ENCODE results near the gene TPD52L1. TPM values are rescaled to one million over a fixed set of nuclear protein-coding genes. Genes with fewer than 3 reads are reported as not detected.

Gene TPD52L1
- total RNA-seq, 2 donors from 2014 or later, result 41.4 to 51.7 TPM

- intact Hi-C loops (cut with DNase I), result no loop called here
- no peak for DNase-seq (ENCODE audit: low spot score)
Observed at GRCh38 chr6:125167579-125167978, 14.0 kb downstream of the TPD52L1 start.

GRCh38 chr6:125169058-125169457 is 15.5 kb downstream of the TPD52L1 start:
- intact Hi-C loops (cut with DNase I), result no loop called here
- DNase-seq (ENCODE audit: low spot score), result no peak

- no peak for DNase-seq (ENCODE audit: low spot score)
- intact Hi-C loops (cut with DNase I), result no loop called here
Observed at GRCh38 chr6:125169522-125169921, 15.9 kb downstream of the TPD52L1 start.

GRCh38 chr6:125170376-125170775 is 16.8 kb downstream of the TPD52L1 start:
- intact Hi-C loops (cut with DNase I), result no loop called here
- no peak for DNase-seq (ENCODE audit: low spot score)

- intact Hi-C loops (cut with DNase I), result no loop called here
- no peak for DNase-seq (ENCODE audit: low spot score)
Observed at GRCh38 chr6:125173341-125174095, 19.9 kb downstream of the TPD52L1 start.

- DNase-seq (ENCODE audit: low spot score), result no peak
- intact Hi-C loops (cut with DNase I), result no loop called here
Observed at GRCh38 chr6:125174626-125175025, 21.1 kb downstream of the TPD52L1 start.

GRCh38 chr6:125175466-125176048 is 22.0 kb downstream of the TPD52L1 start:
- intact Hi-C loops (cut with DNase I), result no loop called here
- DNase-seq (ENCODE audit: low spot score), result no peak

- intact Hi-C loops (cut with DNase I), result no loop called here
- no peak for DNase-seq (ENCODE audit: low spot score)
Observed at GRCh38 chr6:125182237-125183008, 28.9 kb downstream of the TPD52L1 start.

- intact Hi-C loops (cut with DNase I), result no loop called here
Observed at GRCh38 chr6:125183391-125183790, 29.8 kb downstream of the TPD52L1 start.

GRCh38 chr6:125188037-125188436 is 34.5 kb downstream of the TPD52L1 start:
- intact Hi-C loops (cut with DNase I), result no loop called here
- DNase-seq (ENCODE audit: low spot score), result no peak

More at GRCh38 chr6:125183391-125183790, 29.8 kb downstream of the TPD52L1 start:
- DNase-seq (ENCODE audit: low spot score), result no peak

GRCh38 chr6:125188594-125189203 is 35.1 kb downstream of the TPD52L1 start:
- no peak for DNase-seq (ENCODE audit: low spot score)

GRCh38 chr6:125189494-125189893 is 35.9 kb downstream of the TPD52L1 start:
- intact Hi-C loops (cut with DNase I), result no loop called here
- no peak for DNase-seq (ENCODE audit: low spot score)

More at GRCh38 chr6:125188594-125189203, 35.1 kb downstream of the TPD52L1 start:
- intact Hi-C loops (cut with DNase I), result no loop called here

- DNase-seq (ENCODE audit: low spot score), result no peak
- intact Hi-C loops (cut with DNase I), result no loop called here
Observed at GRCh38 chr6:125190667-125191066, 37.1 kb downstream of the TPD52L1 start.

- intact Hi-C loops (cut with DNase I), result no loop called here
- no peak for DNase-seq (ENCODE audit: low spot score)
Observed at GRCh38 chr6:125191916-125192609, 38.5 kb downstream of the TPD52L1 start.

- intact Hi-C loops (cut with DNase I), result no loop called here
Observed at GRCh38 chr6:125192610-125192930, 39.0 kb downstream of the TPD52L1 start.

GRCh38 chr6:125193208-125193607 is 39.6 kb downstream of the TPD52L1 start:
- intact Hi-C loops (cut with DNase I), result no loop called here
- no peak for DNase-seq (ENCODE audit: low spot score)

More at GRCh38 chr6:125192610-125192930, 39.0 kb downstream of the TPD52L1 start:
- DNase-seq (ENCODE audit: low spot score), result no peak

GRCh38 chr6:125194941-125195340 is 41.4 kb downstream of the TPD52L1 start:
- intact Hi-C loops (cut with DNase I), result no loop called here

GRCh38 chr6:125195526-125195925 is 42.0 kb downstream of the TPD52L1 start:
- DNase-seq (ENCODE audit: low spot score), result no peak
- intact Hi-C loops (cut with DNase I), result no loop called here

More at GRCh38 chr6:125194941-125195340, 41.4 kb downstream of the TPD52L1 start:
- no peak for DNase-seq (ENCODE audit: low spot score)

- intact Hi-C loops (cut with DNase I), result no loop called here
- no peak for DNase-seq (ENCODE audit: low spot score)
Observed at GRCh38 chr6:125196613-125197012, 43.0 kb downstream of the TPD52L1 start.
